WTC11 (cell line): ENCODE measurements around the gene ATP6V0B. TPM values are rescaled to one million over a fixed set of nuclear protein-coding genes. Genes with fewer than 3 reads are reported as not detected.

Experiments used
- ATAC-seq: fragments of 200-7000 bp; cut with Tn5 transposase; 2 replicates; pipeline ENCODE4 v1.10.0; 2021; ENCODE audit warnings: mild to moderate bottlenecking, moderate library complexity
- CTCF ChIA-PET: fragments of 300-600 bp; sonication (Branson Sonifier 250); formaldehyde crosslinking; loops from one replicate; lab custom pipeline; 2021; ENCODE audit warnings: antibody characterized with exemption; lab: Charles Lee
- POLR2A ChIA-PET: fragments of 350-600 bp; sonication (Branson Sonifier 250); formaldehyde crosslinking; loops from one replicate; lab custom pipeline; 2021; ENCODE audit warnings: antibody characterized with exemption; lab: Charles Lee
- DNase-seq: peaks from one replicate; pipeline ENCODE4 v3.0.0; 2021; ENCODE audit warnings: low spot score
- H3K27ac Mint-ChIP-seq: 2 replicates; pipeline ENCODE4 v1.8.0; 2021; ENCODE audit warnings: mixed read lengths
- H3K27me3 Mint-ChIP-seq: 2 replicates; pipeline ENCODE4 v1.8.0; 2021; ENCODE audit warnings: low read depth, mild to moderate bottlenecking, moderate library complexity, mixed read lengths
- H3K36me3 Mint-ChIP-seq: 2 replicates; pipeline ENCODE4 v1.8.0; 2021; ENCODE audit warnings: mixed read lengths
- H3K4me1 Mint-ChIP-seq: 2 replicates; pipeline ENCODE4 v1.8.0; 2022; ENCODE audit warnings: mixed read lengths
- H3K4me3 Mint-ChIP-seq: 2 replicates; pipeline ENCODE4 v1.8.0; 2021; ENCODE audit warnings: mild to moderate bottlenecking, moderate library complexity, mixed read lengths
- H3K9me3 Mint-ChIP-seq: 2 replicates; pipeline ENCODE4 v1.8.0; 2021; ENCODE audit warnings: mixed read lengths
- AFF4 ChIP-seq: sonication (generic); formaldehyde crosslinking; IDR thresholded peaks from 2 replicates; pipeline ENCODE4 v1.8.1; 2023; ENCODE audit warnings: mild to moderate bottlenecking, missing genetic modification reagents, borderline replicate concordance
- ERG ChIP-seq: fragments of 250-450 bp; sonication (Bioruptor Pico); IDR thresholded peaks from 2 replicates; pipeline ENCODE4 v1.8.0; 2021; ENCODE audit warnings: mild to moderate bottlenecking
- GRHL2 ChIP-seq: fragments of 250-450 bp; sonication (Bioruptor Pico); IDR thresholded peaks from 2 replicates; pipeline ENCODE4 v1.8.0; 2022; ENCODE audit warnings: mild to moderate bottlenecking, moderate library complexity; ENCODE audit not compliant: insufficient replicate concordance, severe bottlenecking
- GTF2I ChIP-seq: fragments of 250-450 bp; sonication (Bioruptor Pico); conservative IDR thresholded peaks from 2 replicates; pipeline ENCODE4 v1.4.0; 2021; ENCODE audit warnings: mild to moderate bottlenecking
- HMGXB4 ChIP-seq: sonication (generic); formaldehyde crosslinking; IDR thresholded peaks from 2 replicates; pipeline ENCODE4 v1.8.1; 2023; ENCODE audit warnings: mild to moderate bottlenecking, moderate library complexity, missing genetic modification reagents
- NFYB ChIP-seq: sonication (generic); formaldehyde crosslinking; conservative IDR thresholded peaks from 2 replicates; pipeline ENCODE4 v1.8.0; 2022; ENCODE audit warnings: low read depth, missing genetic modification reagents
- NR2C2 ChIP-seq: sonication (generic); formaldehyde crosslinking; IDR thresholded peaks from 2 replicates; pipeline ENCODE4 v1.8.0; 2022; ENCODE audit warnings: mild to moderate bottlenecking, missing genetic modification reagents
- NR3C1 ChIP-seq: sonication (generic); formaldehyde crosslinking; conservative IDR thresholded peaks from 2 replicates; pipeline ENCODE4 v1.8.1; 2023; ENCODE audit warnings: low read depth, mild to moderate bottlenecking, missing genetic modification reagents
- PRRX2 ChIP-seq: fragments of 250-450 bp; sonication (Bioruptor Pico); IDR thresholded peaks from 2 replicates; pipeline ENCODE4 v1.8.0; 2021; ENCODE audit warnings: mild to moderate bottlenecking
- SOX15 ChIP-seq: fragments of 250-450 bp; sonication (Bioruptor Pico); IDR thresholded peaks from 2 replicates; pipeline ENCODE4 v1.9.0; 2021; ENCODE audit warnings: mild to moderate bottlenecking
- SP1 ChIP-seq: sonication (generic); formaldehyde crosslinking; conservative IDR thresholded peaks from 2 replicates; pipeline ENCODE4 v1.8.1; 2022; ENCODE audit warnings: missing genetic modification reagents
- USF1 ChIP-seq: sonication (generic); formaldehyde crosslinking; IDR thresholded peaks from 2 replicates; pipeline ENCODE4 v1.8.0; 2022; ENCODE audit warnings: mild to moderate bottlenecking, missing genetic modification reagents
- ZNF317 ChIP-seq: sonication (generic); formaldehyde crosslinking; IDR thresholded peaks from 2 replicates; pipeline ENCODE4 v1.8.1; 2023; ENCODE audit warnings: low read depth, mild to moderate bottlenecking, moderate library complexity, missing genetic modification reagents, borderline replicate concordance
- ZNF416 ChIP-seq: fragments of 250-450 bp; sonication (Bioruptor Pico); IDR thresholded peaks from 2 replicates; pipeline ENCODE4 v1.9.0; 2021; ENCODE audit warnings: mild to moderate bottlenecking, inconsistent platforms
- ZNF423 ChIP-seq: fragments of 250-450 bp; sonication (Bioruptor Pico); IDR thresholded peaks from 2 replicates; pipeline ENCODE4 v2.1.2; 2022; ENCODE audit warnings: mild to moderate bottlenecking, moderate library complexity
- total RNA-seq: library from RNA; stranded (reverse); gene quantifications from 3 replicates; pipeline ENCODE4 v1.2.3, GENCODE V29; 2021
- TF ChIP-seq, protein P1 (sequence below): fragments of 250-450 bp; sonication (Bioruptor Pico); IDR thresholded peaks from 2 replicates; pipeline ENCODE4 v1.9.0; 2021; ENCODE audit warnings: mild to moderate bottlenecking
- TF ChIP-seq, protein P2 (sequence below): sonication (generic); formaldehyde crosslinking; IDR thresholded peaks from 2 replicates; pipeline ENCODE4 v1.8.0; 2023; ENCODE audit warnings: missing genetic modification reagents, mild to moderate bottlenecking, borderline replicate concordance
- TF ChIP-seq, protein P3 (sequence below): sonication (generic); formaldehyde crosslinking; IDR thresholded peaks from 2 replicates; pipeline ENCODE4 v1.8.1; 2023; ENCODE audit warnings: mild to moderate bottlenecking, missing genetic modification reagents

ATP6V0B gene
- total RNA-seq, 1 experiment from 2014 or later: 110 TPM

- H3K27me3 Mint-ChIP-seq: peaks cover 4% of the 10 kb centered on the region
- DNase-seq: no peak
Observed at GRCh38 chr1:43985984-43986595, 11.3 kb downstream of the ATP6V0B start.

More at GRCh38 chr1:43985984-43986595, 11.3 kb downstream of the ATP6V0B start:
- H3K4me3 Mint-ChIP-seq: no peak overlapping the region
- ChIA-PET CTCF (interaction anchor here (1.0 to 1.8 kb wide), 4 partner anchors 9 to 222 kb away, joined by 4 to 8 read pairs (median 4); no protein-coding TSS in a partner anchor), POLR2A (no interaction called here)
- H3K36me3 Mint-ChIP-seq: peaks cover 6% of the 10 kb centered on the region; the same call in 1 of the 2 replicates
- 0 out of 2 replicates have a peak, but pooled peaks cover 3% of the 10 kb centered on the region for H3K4me1 Mint-ChIP-seq
- no peak overlapping the region; the same call in 1 of the 2 replicates for H3K27ac Mint-ChIP-seq
- no peaks in the 10 kb centered on the region for H3K9me3 Mint-ChIP-seq
- no peak for ATAC-seq
- TF ChIP-seq ZNF423 (no peak), SOX15 (CRISPR knock-in tag) (no peak), NR3C1 (CRISPR knock-in tag) (no peak), ZNF416 (CRISPR knock-in tag) (no peak), AFF4 (CRISPR knock-in tag) (no peak), USF1 (no peak), ZNF317 (no peak), GRHL2 (CRISPR knock-in tag) (no peak), NR2C2 (CRISPR knock-in tag) (no peak), GTF2I (CRISPR knock-in tag) (no peak), SP1 (CRISPR knock-in tag) (no peak), HMGXB4 (CRISPR knock-in tag) (no peak), NFYB (CRISPR knock-in tag) (no peak), ERG (no peak), PRRX2 (CRISPR knock-in tag) (no peak)
- TF ChIP-seq, protein P1, sequence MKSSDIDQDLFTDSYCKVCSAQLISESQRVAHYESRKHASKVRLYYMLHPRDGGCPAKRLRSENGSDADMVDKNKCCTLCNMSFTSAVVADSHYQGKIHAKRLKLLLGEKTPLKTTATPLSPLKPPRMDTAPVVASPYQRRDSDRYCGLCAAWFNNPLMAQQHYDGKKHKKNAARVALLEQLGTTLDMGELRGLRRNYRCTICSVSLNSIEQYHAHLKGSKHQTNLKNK (CRISPR knock-in tag): no peak
- TF ChIP-seq, protein P2, sequence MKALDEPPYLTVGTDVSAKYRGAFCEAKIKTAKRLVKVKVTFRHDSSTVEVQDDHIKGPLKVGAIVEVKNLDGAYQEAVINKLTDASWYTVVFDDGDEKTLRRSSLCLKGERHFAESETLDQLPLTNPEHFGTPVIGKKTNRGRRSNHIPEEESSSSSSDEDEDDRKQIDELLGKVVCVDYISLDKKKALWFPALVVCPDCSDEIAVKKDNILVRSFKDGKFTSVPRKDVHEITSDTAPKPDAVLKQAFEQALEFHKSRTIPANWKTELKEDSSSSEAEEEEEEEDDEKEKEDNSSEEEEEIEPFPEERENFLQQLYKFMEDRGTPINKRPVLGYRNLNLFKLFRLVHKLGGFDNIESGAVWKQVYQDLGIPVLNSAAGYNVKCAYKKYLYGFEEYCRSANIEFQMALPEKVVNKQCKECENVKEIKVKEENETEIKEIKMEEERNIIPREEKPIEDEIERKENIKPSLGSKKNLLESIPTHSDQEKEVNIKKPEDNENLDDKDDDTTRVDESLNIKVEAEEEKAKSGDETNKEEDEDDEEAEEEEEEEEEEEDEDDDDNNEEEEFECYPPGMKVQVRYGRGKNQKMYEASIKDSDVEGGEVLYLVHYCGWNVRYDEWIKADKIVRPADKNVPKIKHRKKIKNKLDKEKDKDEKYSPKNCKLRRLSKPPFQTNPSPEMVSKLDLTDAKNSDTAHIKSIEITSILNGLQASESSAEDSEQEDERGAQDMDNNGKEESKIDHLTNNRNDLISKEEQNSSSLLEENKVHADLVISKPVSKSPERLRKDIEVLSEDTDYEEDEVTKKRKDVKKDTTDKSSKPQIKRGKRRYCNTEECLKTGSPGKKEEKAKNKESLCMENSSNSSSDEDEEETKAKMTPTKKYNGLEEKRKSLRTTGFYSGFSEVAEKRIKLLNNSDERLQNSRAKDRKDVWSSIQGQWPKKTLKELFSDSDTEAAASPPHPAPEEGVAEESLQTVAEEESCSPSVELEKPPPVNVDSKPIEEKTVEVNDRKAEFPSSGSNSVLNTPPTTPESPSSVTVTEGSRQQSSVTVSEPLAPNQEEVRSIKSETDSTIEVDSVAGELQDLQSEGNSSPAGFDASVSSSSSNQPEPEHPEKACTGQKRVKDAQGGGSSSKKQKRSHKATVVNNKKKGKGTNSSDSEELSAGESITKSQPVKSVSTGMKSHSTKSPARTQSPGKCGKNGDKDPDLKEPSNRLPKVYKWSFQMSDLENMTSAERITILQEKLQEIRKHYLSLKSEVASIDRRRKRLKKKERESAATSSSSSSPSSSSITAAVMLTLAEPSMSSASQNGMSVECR (CRISPR knock-in tag): no peak
- TF ChIP-seq, protein P3, sequence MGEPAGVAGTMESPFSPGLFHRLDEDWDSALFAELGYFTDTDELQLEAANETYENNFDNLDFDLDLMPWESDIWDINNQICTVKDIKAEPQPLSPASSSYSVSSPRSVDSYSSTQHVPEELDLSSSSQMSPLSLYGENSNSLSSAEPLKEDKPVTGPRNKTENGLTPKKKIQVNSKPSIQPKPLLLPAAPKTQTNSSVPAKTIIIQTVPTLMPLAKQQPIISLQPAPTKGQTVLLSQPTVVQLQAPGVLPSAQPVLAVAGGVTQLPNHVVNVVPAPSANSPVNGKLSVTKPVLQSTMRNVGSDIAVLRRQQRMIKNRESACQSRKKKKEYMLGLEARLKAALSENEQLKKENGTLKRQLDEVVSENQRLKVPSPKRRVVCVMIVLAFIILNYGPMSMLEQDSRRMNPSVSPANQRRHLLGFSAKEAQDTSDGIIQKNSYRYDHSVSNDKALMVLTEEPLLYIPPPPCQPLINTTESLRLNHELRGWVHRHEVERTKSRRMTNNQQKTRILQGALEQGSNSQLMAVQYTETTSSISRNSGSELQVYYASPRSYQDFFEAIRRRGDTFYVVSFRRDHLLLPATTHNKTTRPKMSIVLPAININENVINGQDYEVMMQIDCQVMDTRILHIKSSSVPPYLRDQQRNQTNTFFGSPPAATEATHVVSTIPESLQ: no peak
